ENCODE measurements around the gene INMT.

GRCh38 chr7:30760514-30761213 is 8.7 kb downstream of the INMT start:
- TF ChIP-seq CTCF (conservative IDR thresholded peaks at IDR 0.05; ENCODE audit: low read length) (no peak), EZH2phosphoT487 (IDR thresholded peaks at IDR 0.05; ENCODE audit: borderline replicate concordance) (no peak)
